Liver (tissue), 3 donors: ENCODE data around the gene F9.

ENCODE experiments used
- EGR1 ChIP-seq, 2 donors: IDR thresholded peaks; 2 replicates each; pipeline ENCODE4 v1.6.1; 2016 to 2018; ENCODE audit warnings: antibody characterized with exemption in 2 of 2, low read depth in 2 of 2
- FOXA1 ChIP-seq: IDR thresholded peaks from 2 replicates; pipeline ENCODE4 v1.6.1; 2016; ENCODE audit warnings: antibody characterized with exemption
- GABPA ChIP-seq, 2 donors: IDR thresholded peaks in 1 of 2; conservative IDR thresholded peaks in 1 of 2; 2 replicates each; pipeline ENCODE4 v1.6.1; 2016; ENCODE audit warnings: antibody characterized with exemption in 2 of 2, mild to moderate bottlenecking in 1 of 2, moderate library complexity in 1 of 2
- HNF4G ChIP-seq: IDR thresholded peaks from 2 replicates; pipeline ENCODE4 v1.6.1; 2016; ENCODE audit warnings: antibody characterized with exemption
- JUND ChIP-seq, 2 donors: IDR thresholded peaks; 2 replicates each; pipeline ENCODE4 v1.6.1; 2016; ENCODE audit warnings: antibody characterized with exemption in 2 of 2
- RAD21 ChIP-seq, 2 donors: IDR thresholded peaks; 2 replicates each; pipeline ENCODE4 v1.6.1; 2016; ENCODE audit warnings: antibody characterized with exemption in 2 of 2, mild to moderate bottlenecking in 2 of 2
- SP1 ChIP-seq: IDR thresholded peaks from 2 replicates; pipeline ENCODE4 v1.6.1; 2018; ENCODE audit warnings: antibody characterized with exemption, mild to moderate bottlenecking
- TAF1 ChIP-seq: conservative IDR thresholded peaks from 2 replicates; pipeline ENCODE4 v1.6.1; 2016; ENCODE audit warnings: antibody characterized with exemption, mild to moderate bottlenecking
- YY1 ChIP-seq: IDR thresholded peaks from 2 replicates; pipeline ENCODE4 v1.6.1; 2016; ENCODE audit warnings: antibody characterized with exemption, mild to moderate bottlenecking
- ZBTB33 ChIP-seq: IDR thresholded peaks from 2 replicates; pipeline ENCODE4 v1.6.1; 2016; ENCODE audit warnings: antibody characterized with exemption
- TF ChIP-seq, protein P1 (sequence below): fragments of 150-350 bp; IDR thresholded peaks from 2 replicates; pipeline ENCODE4 v1.5.1; 2017; ENCODE audit warnings: improper control_type of control experiment, low read depth, low read length; ENCODE audit not compliant: missing input control
- TF ChIP-seq, protein P2 (sequence below): IDR thresholded peaks from 2 replicates; pipeline ENCODE4 v1.6.1; 2016; ENCODE audit warnings: antibody characterized with exemption
- TF ChIP-seq, protein P3 (sequence below): IDR thresholded peaks from 2 replicates; pipeline ENCODE4 v1.6.1; 2016; ENCODE audit warnings: antibody characterized with exemption, mild to moderate bottlenecking
- TF ChIP-seq, protein P4 (sequence below): IDR thresholded peaks from 2 replicates; pipeline ENCODE4 v1.6.1; 2016; ENCODE audit warnings: antibody characterized with exemption
- donor health status: healthy.
- donor health status: healthy.

DNA sequence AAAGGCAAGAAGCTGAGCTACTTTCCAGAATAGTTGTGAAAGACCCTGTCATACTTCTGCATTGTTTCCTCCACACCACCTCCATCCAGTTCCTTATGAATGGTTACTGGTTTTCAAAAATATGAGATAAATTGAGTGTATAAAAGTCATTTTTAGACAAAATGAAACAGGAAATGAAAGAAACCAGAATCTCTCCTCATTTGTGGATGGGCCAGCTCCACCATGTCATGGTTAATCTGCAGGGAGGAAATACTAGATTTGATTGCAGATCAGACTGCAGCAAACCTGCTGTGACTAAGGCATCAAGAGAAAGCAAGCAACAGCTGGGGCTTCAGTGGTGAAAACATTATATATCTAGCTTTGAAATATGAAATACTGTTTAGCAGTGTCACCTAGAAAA is 23.8 kb downstream of the F9 start:
- TF ChIP-seq, protein P1, sequence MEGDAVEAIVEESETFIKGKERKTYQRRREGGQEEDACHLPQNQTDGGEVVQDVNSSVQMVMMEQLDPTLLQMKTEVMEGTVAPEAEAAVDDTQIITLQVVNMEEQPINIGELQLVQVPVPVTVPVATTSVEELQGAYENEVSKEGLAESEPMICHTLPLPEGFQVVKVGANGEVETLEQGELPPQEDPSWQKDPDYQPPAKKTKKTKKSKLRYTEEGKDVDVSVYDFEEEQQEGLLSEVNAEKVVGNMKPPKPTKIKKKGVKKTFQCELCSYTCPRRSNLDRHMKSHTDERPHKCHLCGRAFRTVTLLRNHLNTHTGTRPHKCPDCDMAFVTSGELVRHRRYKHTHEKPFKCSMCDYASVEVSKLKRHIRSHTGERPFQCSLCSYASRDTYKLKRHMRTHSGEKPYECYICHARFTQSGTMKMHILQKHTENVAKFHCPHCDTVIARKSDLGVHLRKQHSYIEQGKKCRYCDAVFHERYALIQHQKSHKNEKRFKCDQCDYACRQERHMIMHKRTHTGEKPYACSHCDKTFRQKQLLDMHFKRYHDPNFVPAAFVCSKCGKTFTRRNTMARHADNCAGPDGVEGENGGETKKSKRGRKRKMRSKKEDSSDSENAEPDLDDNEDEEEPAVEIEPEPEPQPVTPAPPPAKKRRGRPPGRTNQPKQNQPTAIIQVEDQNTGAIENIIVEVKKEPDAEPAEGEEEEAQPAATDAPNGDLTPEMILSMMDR = no peak
- TF ChIP-seq ZBTB33 (no peak), RAD21 (IDR thresholded peaks at IDR 0.05) (no peak), FOXA1 (no peak), SP1 (no peak), YY1 (no peak), EGR1 (IDR thresholded peaks at IDR 0.05; ENCODE audit: low read depth in 2 of 2) (no peak), TAF1 (no peak), JUND (IDR thresholded peaks at IDR 0.05) (no peak), HNF4G (no peak), GABPA (IDR thresholded peaks at IDR 0.05 in 1 of 2, conservative IDR thresholded peaks at IDR 0.05 in 1 of 2) (no peak)
- TF ChIP-seq, protein P2, sequence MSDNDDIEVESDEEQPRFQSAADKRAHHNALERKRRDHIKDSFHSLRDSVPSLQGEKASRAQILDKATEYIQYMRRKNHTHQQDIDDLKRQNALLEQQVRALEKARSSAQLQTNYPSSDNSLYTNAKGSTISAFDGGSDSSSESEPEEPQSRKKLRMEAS = no peak
- TF ChIP-seq, protein P3, sequence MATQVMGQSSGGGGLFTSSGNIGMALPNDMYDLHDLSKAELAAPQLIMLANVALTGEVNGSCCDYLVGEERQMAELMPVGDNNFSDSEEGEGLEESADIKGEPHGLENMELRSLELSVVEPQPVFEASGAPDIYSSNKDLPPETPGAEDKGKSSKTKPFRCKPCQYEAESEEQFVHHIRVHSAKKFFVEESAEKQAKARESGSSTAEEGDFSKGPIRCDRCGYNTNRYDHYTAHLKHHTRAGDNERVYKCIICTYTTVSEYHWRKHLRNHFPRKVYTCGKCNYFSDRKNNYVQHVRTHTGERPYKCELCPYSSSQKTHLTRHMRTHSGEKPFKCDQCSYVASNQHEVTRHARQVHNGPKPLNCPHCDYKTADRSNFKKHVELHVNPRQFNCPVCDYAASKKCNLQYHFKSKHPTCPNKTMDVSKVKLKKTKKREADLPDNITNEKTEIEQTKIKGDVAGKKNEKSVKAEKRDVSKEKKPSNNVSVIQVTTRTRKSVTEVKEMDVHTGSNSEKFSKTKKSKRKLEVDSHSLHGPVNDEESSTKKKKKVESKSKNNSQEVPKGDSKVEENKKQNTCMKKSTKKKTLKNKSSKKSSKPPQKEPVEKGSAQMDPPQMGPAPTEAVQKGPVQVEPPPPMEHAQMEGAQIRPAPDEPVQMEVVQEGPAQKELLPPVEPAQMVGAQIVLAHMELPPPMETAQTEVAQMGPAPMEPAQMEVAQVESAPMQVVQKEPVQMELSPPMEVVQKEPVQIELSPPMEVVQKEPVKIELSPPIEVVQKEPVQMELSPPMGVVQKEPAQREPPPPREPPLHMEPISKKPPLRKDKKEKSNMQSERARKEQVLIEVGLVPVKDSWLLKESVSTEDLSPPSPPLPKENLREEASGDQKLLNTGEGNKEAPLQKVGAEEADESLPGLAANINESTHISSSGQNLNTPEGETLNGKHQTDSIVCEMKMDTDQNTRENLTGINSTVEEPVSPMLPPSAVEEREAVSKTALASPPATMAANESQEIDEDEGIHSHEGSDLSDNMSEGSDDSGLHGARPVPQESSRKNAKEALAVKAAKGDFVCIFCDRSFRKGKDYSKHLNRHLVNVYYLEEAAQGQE = no peak
- TF ChIP-seq, protein P4, sequence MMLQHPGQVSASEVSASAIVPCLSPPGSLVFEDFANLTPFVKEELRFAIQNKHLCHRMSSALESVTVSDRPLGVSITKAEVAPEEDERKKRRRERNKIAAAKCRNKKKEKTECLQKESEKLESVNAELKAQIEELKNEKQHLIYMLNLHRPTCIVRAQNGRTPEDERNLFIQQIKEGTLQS = no peak
